GM21423 (cell line): ENCODE results near the gene SMCO4.

Source experiments
- ATAC-seq: cut with Tn5 transposase; IDR thresholded peaks from one replicate; pipeline ENCODE4 v1.9.1; 2021; ENCODE audit warnings: mild to moderate bottlenecking, moderate library complexity; ENCODE audit not compliant: unreplicated experiment

The SMCO4 gene

GRCh38 chr11:93510196-93510873 is 32.9 kb downstream of the SMCO4 start:
- ATAC-seq, result no peak

- ATAC-seq, result no peak
Observed at GRCh38 chr11:93507517-93507916, 35.7 kb downstream of the SMCO4 start.

- ATAC-seq, result no peak
Observed at GRCh38 chr11:93505703-93506102, 37.5 kb downstream of the SMCO4 start.

- no peak for ATAC-seq
Observed at GRCh38 chr11:93504110-93505095, 38.8 kb downstream of the SMCO4 start.

- ATAC-seq, result no peak
Observed at GRCh38 chr11:93501856-93502255, 41.3 kb downstream of the SMCO4 start.

GRCh38 chr11:93500759-93501158 is 42.4 kb downstream of the SMCO4 start:
- ATAC-seq, result no peak

GRCh38 chr11:93498641-93499040 is 44.5 kb downstream of the SMCO4 start:
- no peak for ATAC-seq

- ATAC-seq, result no peak
Observed at GRCh38 chr11:93498161-93498560, 45.0 kb downstream of the SMCO4 start.

- no peak for ATAC-seq
Observed at GRCh38 chr11:93497596-93497995, 45.6 kb downstream of the SMCO4 start.

GRCh38 chr11:93494357-93494756 is 48.8 kb downstream of the SMCO4 start:
- no peak for ATAC-seq

GRCh38 chr11:93493252-93493897 is 49.8 kb downstream of the SMCO4 start:
- ATAC-seq, result no peak

- no peak for ATAC-seq
Observed at GRCh38 chr11:93492464-93493251, 50.5 kb downstream of the SMCO4 start.

- ATAC-seq, result no peak
Observed at GRCh38 chr11:93491973-93492372, 51.2 kb downstream of the SMCO4 start.

GRCh38 chr11:93490996-93491618 is 52.1 kb downstream of the SMCO4 start:
- no peak for ATAC-seq

GRCh38 chr11:93489841-93490240 is 53.4 kb downstream of the SMCO4 start:
- ATAC-seq, result no peak

GRCh38 chr11:93487032-93487483 is 56.1 kb downstream of the SMCO4 start:
- ATAC-seq, result no peak

- ATAC-seq, result no peak
Observed at GRCh38 chr11:93485983-93486382, 57.2 kb downstream of the SMCO4 start.

- no peak for ATAC-seq
Observed at GRCh38 chr11:93484716-93485115, 58.5 kb downstream of the SMCO4 start.

- no peak for ATAC-seq
Observed at GRCh38 chr11:93482556-93482955, 60.6 kb downstream of the SMCO4 start.

- ATAC-seq, result no peak
Observed at GRCh38 chr11:93481696-93482095, 61.5 kb downstream of the SMCO4 start.
